NCI-H1105 treated with DMSO at 0.1 percent for 48 hours (cell line): ENCODE data around the gene GRAMD1A.
"Not testable (repeated sequence)": the region's sequence is repeated elsewhere in the genome, so short reads cannot be mapped to it uniquely, and the experiment has no call there.

ENCODE experiments used
- DNase-seq: peaks from one replicate; lab custom pipeline; 2025; lab: John Stamatoyannopoulos, UW

Gene GRAMD1A

DNA sequence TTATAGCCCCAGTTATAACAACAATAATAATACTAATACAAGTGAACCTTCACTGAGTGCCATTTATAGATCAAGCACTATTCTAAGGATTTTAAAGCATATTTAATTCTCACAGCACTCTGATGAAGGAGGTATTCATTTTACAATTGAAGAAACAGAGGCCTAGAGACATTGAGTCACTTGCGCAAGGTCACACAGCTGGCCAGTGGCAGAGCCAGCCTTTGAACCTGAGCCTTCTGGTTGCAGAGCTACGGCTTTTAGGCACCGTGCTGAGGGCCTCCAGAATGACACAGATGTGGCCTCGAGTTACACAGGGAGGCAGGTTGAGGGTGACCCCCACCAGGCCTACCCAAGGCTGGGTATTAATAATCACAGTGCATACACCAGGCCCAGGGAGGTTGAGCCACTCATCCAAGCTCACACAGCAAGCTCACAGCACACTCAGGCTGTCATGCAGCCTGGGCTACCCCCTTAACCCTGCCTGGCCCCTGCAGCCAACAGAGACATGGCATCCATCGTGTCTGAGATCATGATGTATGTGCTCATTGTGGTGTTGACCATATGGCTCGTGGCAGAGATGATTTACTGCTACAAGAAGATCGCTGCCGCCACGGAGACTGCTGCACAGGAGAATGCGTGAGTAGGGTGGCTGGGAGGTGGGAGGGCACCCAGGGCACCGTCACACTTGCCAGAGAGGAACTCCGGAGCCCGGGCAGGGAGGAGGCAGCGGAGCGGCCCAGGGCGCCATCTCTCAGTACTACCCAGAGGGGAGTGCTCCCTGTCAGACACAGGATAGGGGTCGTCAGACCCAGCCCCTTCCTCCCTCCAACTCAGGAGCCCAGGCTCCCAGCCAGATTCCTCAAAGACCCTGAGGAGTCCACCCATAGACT is 38.7 kb downstream of the GRAMD1A start:
- no peak for DNase-seq

- no peak for DNase-seq
Observed at GRCh38 chr19:35039881-35040825, 40.0 kb downstream of the GRAMD1A start.

DNA sequence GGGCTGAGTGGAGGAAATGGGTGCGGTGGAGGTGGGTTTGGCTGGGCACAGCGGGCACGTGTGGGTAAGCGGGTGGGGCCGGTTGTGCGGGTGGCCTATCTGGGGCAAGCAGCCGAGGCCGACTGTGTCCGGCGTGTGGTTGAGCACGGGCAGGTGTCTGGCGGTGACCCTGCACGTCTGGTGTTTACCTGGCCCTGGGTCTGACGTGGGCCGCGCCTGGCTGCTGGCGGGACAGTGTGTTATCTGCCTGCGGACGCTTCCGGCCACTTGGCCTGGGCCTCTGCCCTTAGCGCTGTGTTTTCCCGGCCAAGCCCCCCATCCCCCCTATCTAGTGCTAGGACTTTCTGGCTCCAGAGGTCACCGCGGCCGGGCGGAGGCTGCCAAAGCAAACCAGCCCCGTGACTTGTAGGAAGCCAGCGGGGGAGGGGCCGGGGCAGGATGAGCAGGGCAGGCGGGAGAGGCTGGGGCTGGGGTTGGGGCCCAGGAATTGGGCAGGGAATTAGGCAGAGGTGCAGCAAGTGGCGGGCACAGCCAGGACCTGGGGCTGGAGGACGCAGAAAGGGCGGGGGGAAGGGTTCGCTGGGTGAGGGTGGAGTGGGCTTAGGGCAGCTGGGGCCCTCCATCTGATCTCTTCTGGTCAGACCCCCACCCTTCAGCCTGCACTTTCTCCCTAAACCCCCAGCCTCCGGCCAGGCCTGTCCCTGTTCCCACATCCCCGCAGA is 40.9 kb downstream of the GRAMD1A start:
- DNase-seq = no peak

DNA sequence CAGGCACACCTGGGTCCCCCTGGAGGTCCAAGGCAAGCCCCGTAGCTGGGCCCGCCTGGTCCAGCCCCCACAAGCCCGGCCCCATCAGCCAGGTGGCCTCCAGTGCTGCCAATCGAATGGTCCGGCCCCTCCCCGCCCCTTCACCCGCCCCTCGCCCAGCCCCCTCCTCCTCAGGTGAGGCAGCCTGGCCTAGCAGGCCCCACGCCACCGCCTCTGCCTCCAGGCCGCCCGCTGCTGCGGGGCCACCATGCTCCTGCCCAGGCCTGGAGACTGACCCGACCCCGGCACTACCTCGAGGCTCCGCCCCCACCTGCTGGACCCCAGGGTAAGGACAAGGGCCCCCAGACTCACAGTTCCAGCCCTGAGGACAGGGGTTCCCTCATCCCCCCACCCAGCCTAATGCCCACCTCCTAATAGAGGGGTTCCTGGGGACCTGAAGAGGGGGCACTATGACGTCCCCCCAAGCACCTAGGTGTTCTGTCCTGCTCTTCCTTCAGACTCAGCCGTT is 41.5 kb downstream of the GRAMD1A start, which contains the start of gene HPN:
Gene HPN (plus strand): TSS at position 174 of the 508 bp plus-strand sequence. CDS start 786 bp downstream, outside the sequence.
- no peak for DNase-seq

GRCh38 chr19:35042056-35042730 is 42.1 kb downstream of the GRAMD1A start:
- DNase-seq = no peak

GRCh38 chr19:35042954-35043604 is 43.0 kb downstream of the GRAMD1A start:
- DNase-seq = no peak

- no peak for DNase-seq
Observed at GRCh38 chr19:35043906-35044305, 43.8 kb downstream of the GRAMD1A start.

GRCh38 chr19:35044317-35045117 is 44.4 kb downstream of the GRAMD1A start:
- peak; percentile 35 for DNase-seq

DNA sequence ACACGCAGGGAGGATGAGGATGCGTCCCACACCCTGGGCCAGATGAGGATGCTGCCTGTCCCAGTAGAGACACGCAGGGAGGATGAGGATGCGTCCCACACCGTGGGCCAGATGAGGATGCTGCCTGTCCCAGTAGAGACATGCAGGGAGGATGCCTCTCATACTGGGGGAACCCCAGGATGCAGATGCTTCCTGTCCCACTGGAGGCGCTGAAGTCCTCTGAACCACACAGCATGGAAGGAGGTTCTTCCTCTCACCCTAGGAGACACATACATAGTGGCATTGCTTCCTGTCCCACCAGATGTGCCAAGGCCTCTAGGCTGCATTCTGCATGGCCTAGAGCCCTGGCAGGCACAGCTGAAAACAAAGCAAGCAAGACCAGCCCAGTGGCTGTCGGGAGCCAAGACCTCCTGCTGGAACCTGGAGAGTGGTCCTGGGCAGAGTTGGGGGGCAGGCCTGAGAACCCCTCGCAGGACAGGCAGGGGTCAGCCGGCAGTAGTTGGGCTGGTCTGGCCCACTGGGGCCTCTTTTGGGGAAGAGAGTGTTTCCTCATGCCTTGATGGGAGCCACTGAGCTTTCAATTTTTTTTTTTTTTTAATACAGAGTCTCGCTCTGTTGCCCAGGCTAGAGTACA is 45.7 kb downstream of the GRAMD1A start:
- no peak for DNase-seq

DNA sequence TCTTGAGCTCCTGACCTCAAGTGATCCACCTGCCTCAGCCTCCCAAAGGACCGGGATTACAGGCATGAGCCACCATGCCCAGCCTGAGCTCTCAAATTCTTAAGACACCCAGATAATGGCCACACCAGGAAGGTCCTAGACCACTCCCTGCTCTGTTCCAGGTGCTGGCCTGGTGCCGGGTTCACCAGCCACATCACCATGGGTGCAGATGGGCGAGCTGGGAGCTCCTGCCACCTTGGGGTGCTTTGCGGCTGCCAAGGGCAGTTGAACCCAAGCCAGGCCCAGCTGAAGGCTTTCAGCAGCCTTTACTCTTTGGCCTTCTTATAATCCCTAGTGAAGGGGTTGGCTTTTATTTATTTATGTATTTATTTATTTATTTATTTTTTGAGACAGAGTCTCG is 46.3 kb downstream of the GRAMD1A start:
- DNase-seq = no peak

GRCh38 chr19:35048911-35049411 is 48.8 kb downstream of the GRAMD1A start:
- peak; percentile 66 for DNase-seq

GRCh38 chr19:35049456-35049855 is 49.3 kb downstream of the GRAMD1A start:
- no peak for DNase-seq

DNA sequence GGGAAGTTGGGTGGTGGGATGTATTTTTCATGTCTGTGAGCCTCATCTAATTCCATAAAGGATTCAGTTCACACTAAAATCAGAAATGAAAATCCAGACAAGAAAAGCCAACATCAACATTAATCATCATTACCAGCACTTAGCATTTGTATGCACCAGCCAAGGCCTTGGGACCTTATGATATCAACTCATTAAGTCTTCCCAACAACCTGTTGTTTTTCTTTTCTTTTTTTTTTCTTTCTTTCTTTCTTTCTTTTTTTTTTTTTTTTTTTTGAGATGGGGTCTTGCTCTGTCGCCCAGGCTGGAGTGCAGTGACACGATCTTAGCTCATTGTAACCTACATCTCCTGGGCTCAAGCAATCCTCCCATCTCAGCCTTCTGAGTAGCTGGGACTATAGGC is 50.5 kb downstream of the GRAMD1A start:
- DNase-seq = not testable (repeated sequence)

DNA sequence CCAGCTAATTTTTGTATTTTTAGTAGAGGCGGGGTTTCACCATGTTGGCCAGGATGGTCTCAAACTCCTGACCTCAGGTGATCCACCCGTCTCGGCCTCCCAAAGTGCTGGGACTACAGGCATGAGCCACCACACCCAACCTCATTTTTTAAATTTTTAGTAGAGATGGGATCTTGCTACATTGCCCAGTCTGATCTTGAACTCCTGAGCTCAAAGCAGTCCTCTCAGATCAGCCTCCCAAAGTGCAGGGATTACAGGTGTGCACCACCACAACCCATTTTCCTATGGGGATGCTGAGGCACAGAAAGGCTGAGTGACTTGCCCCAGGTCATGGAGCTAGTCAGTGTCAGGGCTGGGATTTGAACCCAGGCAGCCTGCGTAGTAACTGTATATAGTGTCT is 51.1 kb downstream of the GRAMD1A start:
- DNase-seq = not testable (repeated sequence)

DNA sequence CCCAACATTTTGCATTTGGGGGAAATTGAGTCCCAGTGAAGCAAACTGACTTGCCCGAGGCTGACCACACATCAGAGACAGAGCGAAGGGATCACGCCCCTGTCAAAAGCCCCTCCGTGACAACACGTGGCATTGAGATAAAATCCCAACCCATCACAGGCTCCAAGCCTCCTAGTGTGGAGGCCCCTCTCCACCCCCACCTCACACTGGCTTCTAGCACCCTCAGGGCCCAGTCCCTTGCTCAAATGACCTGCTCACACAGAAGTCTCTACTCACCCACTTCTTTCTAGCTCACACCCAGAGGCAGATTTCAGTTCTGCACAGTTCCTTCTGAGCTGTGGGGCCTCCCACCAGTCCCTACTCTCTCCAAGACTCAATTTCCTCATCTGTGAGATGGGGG is 51.7 kb downstream of the GRAMD1A start:
- no peak for DNase-seq

- DNase-seq = no peak
Observed at GRCh38 chr19:35052599-35053190, 52.6 kb downstream of the GRAMD1A start.

GRCh38 chr19:35053667-35054293 is 53.7 kb downstream of the GRAMD1A start:
- DNase-seq = no peak

DNA sequence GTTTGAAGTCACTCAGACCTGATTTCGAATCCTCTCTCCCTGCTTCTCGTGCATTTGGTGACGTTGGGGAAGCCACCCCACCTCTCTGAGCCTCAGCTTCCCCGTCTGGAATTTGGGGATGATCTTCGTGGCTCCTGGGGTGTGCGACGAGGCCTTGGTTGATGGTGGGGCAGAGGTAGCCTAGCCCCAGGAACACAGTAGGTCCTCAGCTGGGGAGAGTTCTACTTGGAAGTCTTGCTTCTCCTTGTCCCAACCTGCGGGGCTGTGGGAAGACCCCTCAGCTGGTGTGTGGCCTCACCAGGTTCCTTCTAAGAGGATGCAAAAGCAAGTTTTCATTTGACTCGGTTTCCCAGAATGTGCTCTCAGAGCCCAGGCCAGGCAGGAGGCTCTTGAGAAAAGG is 54.5 kb downstream of the GRAMD1A start:
- DNase-seq = no peak
